GM23338 (cell line): ENCODE data around the gene MICAL2. TPM values are rescaled to one million over a fixed set of nuclear protein-coding genes. Genes with fewer than 3 reads are reported as not detected.

Experiments used
- ATAC-seq: fragments of 200-7000 bp; cut with Tn5 transposase; 3 replicates; pipeline ENCODE4 v1.9.1; 2020
- DNase-seq: peaks from one replicate; pipeline ENCODE4 v3.0.0-alpha.2; 2015; ENCODE audit warnings: low spot score
- H2AFZ ChIP-seq: fragments of 200-600 bp; sonication (generic); 2 replicates; pipeline ENCODE4 v1.8.0; 2016; ENCODE audit warnings: antibody characterized with exemption, mild to moderate bottlenecking, moderate library complexity
- H3F3A ChIP-seq: fragments of 200-600 bp; sonication (generic); replicated peaks from 2 replicates; pipeline ENCODE4 v1.8.0; 2017; ENCODE audit warnings: antibody characterized with exemption, mixed run types, low read depth
- H3K27ac ChIP-seq: fragments of 200-600 bp; sonication (generic); 2 replicates; pipeline ENCODE4 v1.6.1; 2016; ENCODE audit warnings: low read depth
- H3K27me3 ChIP-seq: fragments of 200-600 bp; sonication (generic); 2 replicates; pipeline ENCODE4 v1.8.0; 2016; ENCODE audit warnings: mild to moderate bottlenecking, mixed run types, moderate library complexity; ENCODE audit not compliant: insufficient read depth
- H3K36me3 ChIP-seq: fragments of 200-600 bp; sonication (generic); 2 replicates; pipeline ENCODE4 v1.8.0; 2016; ENCODE audit warnings: mild to moderate bottlenecking; ENCODE audit not compliant: insufficient read depth
- H3K4me1 ChIP-seq: fragments of 200-600 bp; sonication (generic); 2 replicates; pipeline ENCODE4 v1.8.0; 2016; ENCODE audit warnings: mild to moderate bottlenecking, moderate library complexity; ENCODE audit not compliant: insufficient read depth
- H3K4me2 ChIP-seq: fragments of 200-600 bp; sonication (generic); 2 replicates; pipeline ENCODE4 v1.7.1; 2017; ENCODE audit warnings: mixed run types
- H3K4me3 ChIP-seq: fragments of 200-600 bp; sonication (generic); 2 replicates; pipeline ENCODE4 v1.6.1; 2016; ENCODE audit warnings: mixed run types
- H3K79me2 ChIP-seq: fragments of 200-600 bp; sonication (generic); replicated peaks from 2 replicates; pipeline ENCODE4 v1.8.0; 2017; ENCODE audit warnings: mild to moderate bottlenecking; ENCODE audit not compliant: insufficient read depth
- H3K9me2 ChIP-seq: fragments of 200-600 bp; sonication (generic); 2 replicates; pipeline ENCODE4 v1.8.0; 2017; ENCODE audit not compliant: insufficient read depth
- H4K20me1 ChIP-seq: fragments of 200-600 bp; sonication (generic); replicated peaks from 2 replicates; pipeline ENCODE4 v1.8.0; 2017; ENCODE audit warnings: mild to moderate bottlenecking; ENCODE audit not compliant: insufficient read depth
- H3K27ac Mint-ChIP-seq: 2 replicates; pipeline ENCODE4 v1.8.0; 2020; ENCODE audit warnings: inconsistent platforms, mild to moderate bottlenecking, moderate library complexity, mixed read lengths
- H3K27me3 Mint-ChIP-seq: 3 replicates; pipeline ENCODE4 v1.8.0; 2022; ENCODE audit warnings: low read depth, mild to moderate bottlenecking, moderate library complexity, mixed read lengths, inconsistent platforms; ENCODE audit not compliant: insufficient read depth, poor library complexity
- H3K36me3 Mint-ChIP-seq: 3 replicates; pipeline ENCODE4 v1.8.0; 2021; ENCODE audit warnings: low read depth, mild to moderate bottlenecking, inconsistent platforms, moderate library complexity, mixed read lengths
- H3K4me1 Mint-ChIP-seq: 3 replicates; pipeline ENCODE4 v1.8.0; 2020; ENCODE audit warnings: mild to moderate bottlenecking, inconsistent platforms, mixed read lengths
- H3K4me3 Mint-ChIP-seq: 3 replicates; pipeline ENCODE4 v1.8.0; 2021; ENCODE audit warnings: moderate library complexity, mild to moderate bottlenecking, inconsistent platforms, mixed read lengths
- H3K9me3 Mint-ChIP-seq: 3 replicates; pipeline ENCODE4 v1.8.0; 2020; ENCODE audit warnings: moderate library complexity, mild to moderate bottlenecking, inconsistent platforms, mixed read lengths
- CREB1 ChIP-seq: fragments of 250-450 bp; sonication (Bioruptor Pico); IDR thresholded peaks from 2 replicates; pipeline ENCODE4 v1.5.0; 2020; ENCODE audit warnings: low read depth, mild to moderate bottlenecking, moderate library complexity
- EZH2 ChIP-seq: fragments of 200-600 bp; sonication (generic); IDR thresholded peaks from one replicate; pipeline ENCODE4 v1.8.0; 2017; ENCODE audit warnings: antibody characterized with exemption, mild to moderate bottlenecking, low read depth; ENCODE audit not compliant: unreplicated experiment
- EZH2phosphoT487 ChIP-seq: fragments of 200-600 bp; sonication (generic); IDR thresholded peaks from one replicate; pipeline ENCODE4 v1.8.1; 2018; ENCODE audit warnings: antibody characterized with exemption; ENCODE audit not compliant: unreplicated experiment
- JUNB ChIP-seq: IDR thresholded peaks from one replicate; pipeline ENCODE4 v1.6.1; 2016; ENCODE audit warnings: antibody characterized with exemption; ENCODE audit not compliant: unreplicated experiment
- NANOG ChIP-seq: IDR thresholded peaks from 2 replicates; pipeline ENCODE4 v1.6.1; 2016; ENCODE audit warnings: antibody characterized with exemption, borderline replicate concordance
- POLR2AphosphoS5 ChIP-seq: IDR thresholded peaks from 2 replicates; pipeline ENCODE4 v1.6.1; 2016; ENCODE audit warnings: antibody characterized with exemption, low read depth
- STAT1 ChIP-seq: IDR thresholded peaks from one replicate; pipeline ENCODE4 v1.6.1; 2016; ENCODE audit warnings: antibody characterized with exemption; ENCODE audit not compliant: unreplicated experiment
- ZNF114 ChIP-seq: fragments of 250-450 bp; sonication (Bioruptor Pico); IDR thresholded peaks from 2 replicates; pipeline ENCODE4 v1.5.0; 2020; ENCODE audit warnings: mild to moderate bottlenecking, moderate library complexity
- ZNF331 ChIP-seq: fragments of 250-450 bp; sonication (Bioruptor Pico); IDR thresholded peaks from 2 replicates; pipeline ENCODE4 v1.5.0; 2020; ENCODE audit warnings: low read depth, mild to moderate bottlenecking, moderate library complexity
- polyA plus RNA-seq: library from polyadenylated mRNA; unstranded; fragments of >200 nt; fragmentation: Nextera tagmentation; extraction: Ambion mirVana; gene quantifications from 2 replicates; pipeline ENCODE4 v1.2.1, GENCODE V29; 2016
- total RNA-seq: library from RNA; depleted of rRNA; stranded (reverse); fragments of >200 nt; shearing (Covaris generic); gene quantifications from 2 replicates; pipeline ENCODE4 v1.2.3, GENCODE V29; 2014
- TF ChIP-seq, protein P1 (sequence below): IDR thresholded peaks from one replicate; pipeline ENCODE4 v1.6.1; 2018; ENCODE audit warnings: antibody characterized with exemption; ENCODE audit not compliant: unreplicated experiment
- TF ChIP-seq, protein P2 (sequence below), 2 experiments: fragments of 200-600 bp in 1 of 2; sonication (generic) in 1 of 2; conservative IDR thresholded peaks; 2 replicates each; pipeline versions ENCODE4 v1.5.1 to v1.6.1; 2016 to 2017; ENCODE audit warnings: antibody characterized with exemption in 2 of 2, low read depth in 2 of 2, mild to moderate bottlenecking in 2 of 2, moderate library complexity in 1 of 2
- TF ChIP-seq, protein P3 (sequence below): fragments of 250-450 bp; sonication (Bioruptor Pico); IDR thresholded peaks from 2 replicates; pipeline ENCODE4 v1.5.0; 2020; ENCODE audit warnings: mild to moderate bottlenecking, moderate library complexity
- TF ChIP-seq, protein P4 (sequence below): IDR thresholded peaks from 2 replicates; pipeline ENCODE4 v1.6.1; 2016; ENCODE audit warnings: antibody characterized with exemption

Gene MICAL2
- total and polyA plus RNA-seq, 2 experiments from 2014 or later: 0.66 to 1.4 TPM

DNA sequence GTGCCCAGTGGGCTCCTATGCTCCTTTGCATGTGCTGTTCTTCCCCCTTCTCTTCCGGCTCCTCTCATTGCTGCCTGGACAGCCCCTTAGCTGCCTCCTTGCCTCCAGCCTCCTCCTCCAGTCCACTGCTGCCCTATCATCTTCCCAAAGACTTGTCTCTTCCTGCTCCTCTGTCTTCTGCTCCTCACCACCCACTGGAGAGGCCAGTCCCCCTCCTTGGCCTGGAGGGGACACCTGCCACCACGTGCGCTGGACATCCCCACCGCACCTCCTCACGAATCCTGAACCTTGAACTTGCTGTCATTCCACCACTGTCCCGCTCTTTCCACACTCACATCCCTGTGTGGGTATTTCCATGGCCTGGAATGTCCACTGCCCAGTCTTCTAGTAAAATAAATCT, 49.8 kb downstream of the MICAL2 start:
- Mint-ChIP-seq H3K27me3 (peaks cover 4% of the 10 kb centered on the region), H3K4me1 (peaks cover 6% of the 10 kb centered on the region), H3K27ac (no peak overlapping the region), H3K9me3 (no peaks in the 10 kb centered on the region), H3K36me3 (no peaks in the 10 kb centered on the region), H3K4me3 (no peak overlapping the region)
- H3F3A ChIP-seq: no peaks in the 10 kb centered on the region
- no peaks in the 10 kb centered on the region for H3K79me2 ChIP-seq
- no peaks in the 10 kb centered on the region for H3K4me1 ChIP-seq
- H3K27ac ChIP-seq: no peak overlapping the region
- no peaks in the 10 kb centered on the region for H3K27me3 ChIP-seq
- H3K36me3 ChIP-seq: no peaks in the 10 kb centered on the region
- no peak overlapping the region for H2AFZ ChIP-seq
- H4K20me1 ChIP-seq: no peaks in the 10 kb centered on the region
- no peak for ATAC-seq
- no peaks in the 10 kb centered on the region for H3K9me2 ChIP-seq
- H3K4me2 ChIP-seq: no peak overlapping the region
- no peak overlapping the region for H3K4me3 ChIP-seq
- no peak for TF ChIP-seq ZNF331
- TF ChIP-seq, protein P1, sequence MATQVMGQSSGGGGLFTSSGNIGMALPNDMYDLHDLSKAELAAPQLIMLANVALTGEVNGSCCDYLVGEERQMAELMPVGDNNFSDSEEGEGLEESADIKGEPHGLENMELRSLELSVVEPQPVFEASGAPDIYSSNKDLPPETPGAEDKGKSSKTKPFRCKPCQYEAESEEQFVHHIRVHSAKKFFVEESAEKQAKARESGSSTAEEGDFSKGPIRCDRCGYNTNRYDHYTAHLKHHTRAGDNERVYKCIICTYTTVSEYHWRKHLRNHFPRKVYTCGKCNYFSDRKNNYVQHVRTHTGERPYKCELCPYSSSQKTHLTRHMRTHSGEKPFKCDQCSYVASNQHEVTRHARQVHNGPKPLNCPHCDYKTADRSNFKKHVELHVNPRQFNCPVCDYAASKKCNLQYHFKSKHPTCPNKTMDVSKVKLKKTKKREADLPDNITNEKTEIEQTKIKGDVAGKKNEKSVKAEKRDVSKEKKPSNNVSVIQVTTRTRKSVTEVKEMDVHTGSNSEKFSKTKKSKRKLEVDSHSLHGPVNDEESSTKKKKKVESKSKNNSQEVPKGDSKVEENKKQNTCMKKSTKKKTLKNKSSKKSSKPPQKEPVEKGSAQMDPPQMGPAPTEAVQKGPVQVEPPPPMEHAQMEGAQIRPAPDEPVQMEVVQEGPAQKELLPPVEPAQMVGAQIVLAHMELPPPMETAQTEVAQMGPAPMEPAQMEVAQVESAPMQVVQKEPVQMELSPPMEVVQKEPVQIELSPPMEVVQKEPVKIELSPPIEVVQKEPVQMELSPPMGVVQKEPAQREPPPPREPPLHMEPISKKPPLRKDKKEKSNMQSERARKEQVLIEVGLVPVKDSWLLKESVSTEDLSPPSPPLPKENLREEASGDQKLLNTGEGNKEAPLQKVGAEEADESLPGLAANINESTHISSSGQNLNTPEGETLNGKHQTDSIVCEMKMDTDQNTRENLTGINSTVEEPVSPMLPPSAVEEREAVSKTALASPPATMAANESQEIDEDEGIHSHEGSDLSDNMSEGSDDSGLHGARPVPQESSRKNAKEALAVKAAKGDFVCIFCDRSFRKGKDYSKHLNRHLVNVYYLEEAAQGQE: no peak
- TF ChIP-seq, protein P2, sequence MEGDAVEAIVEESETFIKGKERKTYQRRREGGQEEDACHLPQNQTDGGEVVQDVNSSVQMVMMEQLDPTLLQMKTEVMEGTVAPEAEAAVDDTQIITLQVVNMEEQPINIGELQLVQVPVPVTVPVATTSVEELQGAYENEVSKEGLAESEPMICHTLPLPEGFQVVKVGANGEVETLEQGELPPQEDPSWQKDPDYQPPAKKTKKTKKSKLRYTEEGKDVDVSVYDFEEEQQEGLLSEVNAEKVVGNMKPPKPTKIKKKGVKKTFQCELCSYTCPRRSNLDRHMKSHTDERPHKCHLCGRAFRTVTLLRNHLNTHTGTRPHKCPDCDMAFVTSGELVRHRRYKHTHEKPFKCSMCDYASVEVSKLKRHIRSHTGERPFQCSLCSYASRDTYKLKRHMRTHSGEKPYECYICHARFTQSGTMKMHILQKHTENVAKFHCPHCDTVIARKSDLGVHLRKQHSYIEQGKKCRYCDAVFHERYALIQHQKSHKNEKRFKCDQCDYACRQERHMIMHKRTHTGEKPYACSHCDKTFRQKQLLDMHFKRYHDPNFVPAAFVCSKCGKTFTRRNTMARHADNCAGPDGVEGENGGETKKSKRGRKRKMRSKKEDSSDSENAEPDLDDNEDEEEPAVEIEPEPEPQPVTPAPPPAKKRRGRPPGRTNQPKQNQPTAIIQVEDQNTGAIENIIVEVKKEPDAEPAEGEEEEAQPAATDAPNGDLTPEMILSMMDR (conservative IDR thresholded peaks at IDR 0.05; ENCODE audit: low read depth in 2 of 2): no peak
- TF ChIP-seq, protein P3, sequence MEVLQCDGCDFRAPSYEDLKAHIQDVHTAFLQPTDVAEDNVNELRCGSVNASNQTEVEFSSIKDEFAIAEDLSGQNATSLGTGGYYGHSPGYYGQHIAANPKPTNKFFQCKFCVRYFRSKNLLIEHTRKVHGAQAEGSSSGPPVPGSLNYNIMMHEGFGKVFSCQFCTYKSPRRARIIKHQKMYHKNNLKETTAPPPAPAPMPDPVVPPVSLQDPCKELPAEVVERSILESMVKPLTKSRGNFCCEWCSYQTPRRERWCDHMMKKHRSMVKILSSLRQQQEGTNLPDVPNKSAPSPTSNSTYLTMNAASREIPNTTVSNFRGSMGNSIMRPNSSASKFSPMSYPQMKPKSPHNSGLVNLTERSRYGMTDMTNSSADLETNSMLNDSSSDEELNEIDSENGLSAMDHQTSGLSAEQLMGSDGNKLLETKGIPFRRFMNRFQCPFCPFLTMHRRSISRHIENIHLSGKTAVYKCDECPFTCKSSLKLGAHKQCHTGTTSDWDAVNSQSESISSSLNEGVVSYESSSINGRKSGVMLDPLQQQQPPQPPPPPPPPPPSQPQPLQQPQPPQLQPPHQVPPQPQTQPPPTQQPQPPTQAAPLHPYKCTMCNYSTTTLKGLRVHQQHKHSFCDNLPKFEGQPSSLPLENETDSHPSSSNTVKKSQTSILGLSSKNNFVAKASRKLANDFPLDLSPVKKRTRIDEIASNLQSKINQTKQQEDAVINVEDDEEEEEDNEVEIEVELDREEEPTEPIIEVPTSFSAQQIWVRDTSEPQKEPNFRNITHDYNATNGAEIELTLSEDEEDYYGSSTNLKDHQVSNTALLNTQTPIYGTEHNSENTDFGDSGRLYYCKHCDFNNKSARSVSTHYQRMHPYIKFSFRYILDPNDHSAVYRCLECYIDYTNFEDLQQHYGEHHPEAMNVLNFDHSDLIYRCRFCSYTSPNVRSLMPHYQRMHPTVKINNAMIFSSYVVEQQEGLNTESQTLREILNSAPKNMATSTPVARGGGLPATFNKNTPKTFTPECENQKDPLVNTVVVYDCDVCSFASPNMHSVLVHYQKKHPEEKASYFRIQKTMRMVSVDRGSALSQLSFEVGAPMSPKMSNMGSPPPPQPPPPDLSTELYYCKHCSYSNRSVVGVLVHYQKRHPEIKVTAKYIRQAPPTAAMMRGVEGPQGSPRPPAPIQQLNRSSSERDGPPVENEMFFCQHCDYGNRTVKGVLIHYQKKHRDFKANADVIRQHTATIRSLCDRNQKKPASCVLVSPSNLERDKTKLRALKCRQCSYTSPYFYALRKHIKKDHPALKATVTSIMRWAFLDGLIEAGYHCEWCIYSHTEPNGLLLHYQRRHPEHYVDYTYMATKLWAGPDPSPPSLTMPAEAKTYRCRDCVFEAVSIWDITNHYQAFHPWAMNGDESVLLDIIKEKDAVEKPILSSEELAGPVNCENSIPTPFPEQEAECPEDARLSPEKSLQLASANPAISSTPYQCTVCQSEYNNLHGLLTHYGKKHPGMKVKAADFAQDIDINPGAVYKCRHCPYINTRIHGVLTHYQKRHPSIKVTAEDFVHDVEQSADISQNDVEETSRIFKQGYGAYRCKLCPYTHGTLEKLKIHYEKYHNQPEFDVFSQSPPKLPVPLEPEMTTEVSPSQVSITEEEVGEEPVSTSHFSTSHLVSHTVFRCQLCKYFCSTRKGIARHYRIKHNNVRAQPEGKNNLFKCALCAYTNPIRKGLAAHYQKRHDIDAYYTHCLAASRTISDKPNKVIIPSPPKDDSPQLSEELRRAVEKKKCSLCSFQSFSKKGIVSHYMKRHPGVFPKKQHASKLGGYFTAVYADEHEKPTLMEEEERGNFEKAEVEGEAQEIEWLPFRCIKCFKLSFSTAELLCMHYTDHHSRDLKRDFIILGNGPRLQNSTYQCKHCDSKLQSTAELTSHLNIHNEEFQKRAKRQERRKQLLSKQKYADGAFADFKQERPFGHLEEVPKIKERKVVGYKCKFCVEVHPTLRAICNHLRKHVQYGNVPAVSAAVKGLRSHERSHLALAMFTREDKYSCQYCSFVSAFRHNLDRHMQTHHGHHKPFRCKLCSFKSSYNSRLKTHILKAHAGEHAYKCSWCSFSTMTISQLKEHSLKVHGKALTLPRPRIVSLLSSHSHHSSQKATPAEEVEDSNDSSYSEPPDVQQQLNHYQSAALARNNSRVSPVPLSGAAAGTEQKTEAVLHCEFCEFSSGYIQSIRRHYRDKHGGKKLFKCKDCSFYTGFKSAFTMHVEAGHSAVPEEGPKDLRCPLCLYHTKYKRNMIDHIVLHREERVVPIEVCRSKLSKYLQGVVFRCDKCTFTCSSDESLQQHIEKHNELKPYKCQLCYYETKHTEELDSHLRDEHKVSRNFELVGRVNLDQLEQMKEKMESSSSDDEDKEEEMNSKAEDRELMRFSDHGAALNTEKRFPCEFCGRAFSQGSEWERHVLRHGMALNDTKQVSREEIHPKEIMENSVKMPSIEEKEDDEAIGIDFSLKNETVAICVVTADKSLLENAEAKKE (CRISPR knock-in tag): no peak
- TF ChIP-seq CREB1 (CRISPR knock-in tag): no peak
- TF ChIP-seq JUNB: no peak
- no peak for TF ChIP-seq POLR2AphosphoS5
- TF ChIP-seq, protein P4, sequence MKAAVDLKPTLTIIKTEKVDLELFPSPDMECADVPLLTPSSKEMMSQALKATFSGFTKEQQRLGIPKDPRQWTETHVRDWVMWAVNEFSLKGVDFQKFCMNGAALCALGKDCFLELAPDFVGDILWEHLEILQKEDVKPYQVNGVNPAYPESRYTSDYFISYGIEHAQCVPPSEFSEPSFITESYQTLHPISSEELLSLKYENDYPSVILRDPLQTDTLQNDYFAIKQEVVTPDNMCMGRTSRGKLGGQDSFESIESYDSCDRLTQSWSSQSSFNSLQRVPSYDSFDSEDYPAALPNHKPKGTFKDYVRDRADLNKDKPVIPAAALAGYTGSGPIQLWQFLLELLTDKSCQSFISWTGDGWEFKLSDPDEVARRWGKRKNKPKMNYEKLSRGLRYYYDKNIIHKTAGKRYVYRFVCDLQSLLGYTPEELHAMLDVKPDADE: no peak
- TF ChIP-seq STAT1: no peak
- no peak for TF ChIP-seq EZH2phosphoT487
- no peak for TF ChIP-seq EZH2
- no peak for TF ChIP-seq ZNF114 (CRISPR knock-in tag)
- TF ChIP-seq NANOG: no peak
- DNase-seq: no peak
